Panc1 (cell line): ENCODE measurements around the gene CCZ1.

ENCODE experiments used
- CTCF ChIP-seq: fragments of 450-650 bp; IDR thresholded peaks from 2 replicates; pipeline ENCODE4 v1.5.1; 2017; ENCODE audit warnings: mild to moderate bottlenecking
- POLR2AphosphoS5 ChIP-seq: IDR thresholded peaks from 2 replicates; pipeline ENCODE4 v1.6.1; 2012; ENCODE audit warnings: mild to moderate bottlenecking, low read depth, low read length, moderate library complexity

GRCh38 chr7:5892498-5892897, 6.0 kb upstream of the CCZ1 start:
- no peak for TF ChIP-seq CTCF
- TF ChIP-seq POLR2AphosphoS5, result no peak
